Measurements from ENCODE around the gene PLGRKT.

PLGRKT gene

GRCh38 chr9:5389109-5389732 lies 48.5 kb downstream of the PLGRKT start:
- TF ChIP-seq TAF1 (IDR thresholded peaks at IDR 0.05; ENCODE audit: borderline replicate concordance, low read depth, low read length): no peak
- no peak for TF ChIP-seq POLR2A (IDR thresholded peaks at IDR 0.05; ENCODE audit: low read depth, low read length)
- no peak for TF ChIP-seq POLR2AphosphoS5 (IDR thresholded peaks at IDR 0.05; ENCODE audit: low read depth, low read length)
- FAIRE-seq: peak; percentile 84
- DNase-seq (ENCODE audit: insufficient read length): no peak

- no peak for FAIRE-seq
- no peak for DNase-seq (ENCODE audit: insufficient read length)
- TF ChIP-seq POLR2A (IDR thresholded peaks at IDR 0.05; ENCODE audit: low read depth, low read length) (no peak), TAF1 (IDR thresholded peaks at IDR 0.05; ENCODE audit: borderline replicate concordance, low read depth, low read length) (no peak), POLR2AphosphoS5 (IDR thresholded peaks at IDR 0.05; ENCODE audit: low read depth, low read length) (no peak)
These were observed 49.5 kb downstream of the PLGRKT start for GRCh38 chr9:5388026-5388819.

GRCh38 chr9:5384436-5384835 lies 53.3 kb downstream of the PLGRKT start:
- DNase-seq (ENCODE audit: insufficient read length) (no peak), FAIRE-seq (no peak)
- TF ChIP-seq POLR2A (IDR thresholded peaks at IDR 0.05; ENCODE audit: low read depth, low read length) (no peak), POLR2AphosphoS5 (IDR thresholded peaks at IDR 0.05; ENCODE audit: low read depth, low read length) (no peak), TAF1 (IDR thresholded peaks at IDR 0.05; ENCODE audit: borderline replicate concordance, low read depth, low read length) (no peak)

GRCh38 chr9:5382479-5382878 lies 55.2 kb downstream of the PLGRKT start:
- DNase-seq (ENCODE audit: insufficient read length) (no peak), FAIRE-seq (no peak)
- TF ChIP-seq TAF1 (IDR thresholded peaks at IDR 0.05; ENCODE audit: borderline replicate concordance, low read depth, low read length) (no peak), POLR2A (IDR thresholded peaks at IDR 0.05; ENCODE audit: low read depth, low read length) (no peak), POLR2AphosphoS5 (IDR thresholded peaks at IDR 0.05; ENCODE audit: low read depth, low read length) (no peak)

- TF ChIP-seq TAF1 (IDR thresholded peaks at IDR 0.05; ENCODE audit: borderline replicate concordance, low read depth, low read length) (no peak), POLR2AphosphoS5 (IDR thresholded peaks at IDR 0.05; ENCODE audit: low read depth, low read length) (no peak), POLR2A (IDR thresholded peaks at IDR 0.05; ENCODE audit: low read depth, low read length) (no peak)
- no peak for FAIRE-seq
- no peak for DNase-seq (ENCODE audit: insufficient read length)
These were observed 61.8 kb downstream of the PLGRKT start for GRCh38 chr9:5375790-5376477.

GRCh38 chr9:5375091-5375490 lies 62.6 kb downstream of the PLGRKT start:
- no peak for DNase-seq (ENCODE audit: insufficient read length)
- FAIRE-seq: no peak
- TF ChIP-seq POLR2AphosphoS5 (IDR thresholded peaks at IDR 0.05; ENCODE audit: low read depth, low read length): no peak
- no peak for TF ChIP-seq POLR2A (IDR thresholded peaks at IDR 0.05; ENCODE audit: low read depth, low read length)
- TF ChIP-seq TAF1 (IDR thresholded peaks at IDR 0.05; ENCODE audit: borderline replicate concordance, low read depth, low read length): no peak

- TF ChIP-seq TAF1 (IDR thresholded peaks at IDR 0.05; ENCODE audit: borderline replicate concordance, low read depth, low read length) (no peak), POLR2A (IDR thresholded peaks at IDR 0.05; ENCODE audit: low read depth, low read length) (no peak), POLR2AphosphoS5 (IDR thresholded peaks at IDR 0.05; ENCODE audit: low read depth, low read length) (no peak)
- FAIRE-seq: peak; percentile 73
- DNase-seq (ENCODE audit: insufficient read length): no peak
These were observed 73.3 kb downstream of the PLGRKT start for GRCh38 chr9:5364294-5365024.

- FAIRE-seq (peak; percentile 57), DNase-seq (ENCODE audit: insufficient read length) (no peak)
- TF ChIP-seq POLR2A (IDR thresholded peaks at IDR 0.05; ENCODE audit: low read depth, low read length) (no peak), TAF1 (IDR thresholded peaks at IDR 0.05; ENCODE audit: borderline replicate concordance, low read depth, low read length) (no peak), POLR2AphosphoS5 (IDR thresholded peaks at IDR 0.05; ENCODE audit: low read depth, low read length) (no peak)
These were observed 76.3 kb downstream of the PLGRKT start for GRCh38 chr9:5361326-5362010.

- TF ChIP-seq TAF1 (IDR thresholded peaks at IDR 0.05; ENCODE audit: borderline replicate concordance, low read depth, low read length): no peak
- no peak for TF ChIP-seq POLR2AphosphoS5 (IDR thresholded peaks at IDR 0.05; ENCODE audit: low read depth, low read length)
- TF ChIP-seq POLR2A (IDR thresholded peaks at IDR 0.05; ENCODE audit: low read depth, low read length): no peak
- FAIRE-seq (no peak), DNase-seq (ENCODE audit: insufficient read length) (no peak)
These were observed 77.4 kb downstream of the PLGRKT start for GRCh38 chr9:5360341-5360740.

GRCh38 chr9:5357431-5358105 lies 80.2 kb downstream of the PLGRKT start:
- no peak for TF ChIP-seq POLR2AphosphoS5 (IDR thresholded peaks at IDR 0.05; ENCODE audit: low read depth, low read length)
- no peak for TF ChIP-seq POLR2A (IDR thresholded peaks at IDR 0.05; ENCODE audit: low read depth, low read length)
- TF ChIP-seq TAF1 (IDR thresholded peaks at IDR 0.05; ENCODE audit: borderline replicate concordance, low read depth, low read length): no peak
- FAIRE-seq (no peak), DNase-seq (ENCODE audit: insufficient read length) (no peak)

Measured in GM12892 (cell line).